HL-60 (cell line): ENCODE results near the gene PLXNA2.

Experiments used
- DNase-seq, 2 experiments: peaks; one replicate each; pipeline ENCODE4 v3.0.0-alpha.2; 2010 to 2020; ENCODE audit warnings: low read depth in 1 of 2, low spot score in 1 of 2
- H3K27ac ChIP-seq: fragments of 250-450 bp; sonication (Bioruptor Pico); replicated peaks from 2 replicates; pipeline ENCODE4 v1.5.1; 2020; ENCODE audit warnings: mild to moderate bottlenecking, moderate library complexity
- H3K27me3 ChIP-seq: fragments of 250-450 bp; sonication (Bioruptor Pico); 2 replicates; pipeline ENCODE4 v1.5.1; 2021; ENCODE audit warnings: mild to moderate bottlenecking, moderate library complexity; ENCODE audit not compliant: insufficient read depth, poor library complexity, severe bottlenecking
- H3K4me3 ChIP-seq: replicated peaks from 2 replicates; pipeline ENCODE4 v1.5.1; 2011; ENCODE audit warnings: mild to moderate bottlenecking, control low read depth, low read length; ENCODE audit not compliant: insufficient read depth
- CTCF ChIP-seq: IDR thresholded peaks from one replicate; pipeline ENCODE4 v1.5.1; 2011; ENCODE audit warnings: low read length, control low read depth, inconsistent platforms; ENCODE audit not compliant: insufficient read depth
- GABPA ChIP-seq: IDR thresholded peaks from 2 replicates; pipeline ENCODE4 v1.6.1; 2012; ENCODE audit warnings: low read depth
- POLR2AphosphoS5 ChIP-seq: IDR thresholded peaks from 2 replicates; pipeline ENCODE4 v1.6.1; 2012; ENCODE audit warnings: low read depth
- REST ChIP-seq: IDR thresholded peaks from 2 replicates; pipeline ENCODE4 v1.6.1; 2012; ENCODE audit warnings: low read depth; ENCODE audit not compliant: insufficient replicate concordance
- SPI1 ChIP-seq: IDR thresholded peaks from 2 replicates; pipeline ENCODE4 v1.6.1; 2012; ENCODE audit warnings: low read depth, mild to moderate bottlenecking, borderline replicate concordance

Gene PLXNA2

GRCh38 chr1:207995576-207995975 lies 248.6 kb downstream of the PLXNA2 start:
- no peaks in the 10 kb centered on the region for H3K27me3 ChIP-seq
- DNase-seq = no peak
- TF ChIP-seq SPI1 = no peak
- no peak overlapping the region for H3K27ac ChIP-seq
- no peak overlapping the region for H3K4me3 ChIP-seq

- no peak overlapping the region for H3K27ac ChIP-seq
- no peak for DNase-seq
- no peak for TF ChIP-seq CTCF
- no peak for TF ChIP-seq GABPA
- no peak for TF ChIP-seq POLR2AphosphoS5
- no peak for TF ChIP-seq SPI1
- no peak for TF ChIP-seq REST
- no peak overlapping the region for H3K4me3 ChIP-seq
- H3K27me3 ChIP-seq = no peaks in the 10 kb centered on the region
These were observed 250.4 kb downstream of the PLXNA2 start for GRCh38 chr1:207993477-207994445.

GRCh38 chr1:207992677-207993236 lies 251.4 kb downstream of the PLXNA2 start:
- no peaks in the 10 kb centered on the region for H3K27me3 ChIP-seq
- no peak overlapping the region for H3K4me3 ChIP-seq
- TF ChIP-seq GABPA (no peak), POLR2AphosphoS5 (no peak), SPI1 (no peak), CTCF (no peak), REST (no peak)
- DNase-seq = no peak
- no peak overlapping the region for H3K27ac ChIP-seq

- no peak overlapping the region for H3K27ac ChIP-seq
- H3K4me3 ChIP-seq = no peak overlapping the region
- TF ChIP-seq REST = no peak
- no peak for TF ChIP-seq GABPA
- TF ChIP-seq POLR2AphosphoS5 = no peak
- no peak for TF ChIP-seq CTCF
- no peak for TF ChIP-seq SPI1
- DNase-seq = no peak
- peaks cover 2% of the 10 kb centered on the region for H3K27me3 ChIP-seq
These were observed 252.6 kb downstream of the PLXNA2 start for GRCh38 chr1:207991583-207992026.
